Measurements from ENCODE around the gene PITPNM1. TPM values are rescaled to one million over a fixed set of nuclear protein-coding genes. Genes with fewer than 3 reads are reported as not detected.

Gene PITPNM1
- total RNA-seq, 5 donors from 2014 or later (not counting 1 experiment from before 2014, with no cell fraction given), result 74.2 to 167 (median 149) TPM

DNA sequence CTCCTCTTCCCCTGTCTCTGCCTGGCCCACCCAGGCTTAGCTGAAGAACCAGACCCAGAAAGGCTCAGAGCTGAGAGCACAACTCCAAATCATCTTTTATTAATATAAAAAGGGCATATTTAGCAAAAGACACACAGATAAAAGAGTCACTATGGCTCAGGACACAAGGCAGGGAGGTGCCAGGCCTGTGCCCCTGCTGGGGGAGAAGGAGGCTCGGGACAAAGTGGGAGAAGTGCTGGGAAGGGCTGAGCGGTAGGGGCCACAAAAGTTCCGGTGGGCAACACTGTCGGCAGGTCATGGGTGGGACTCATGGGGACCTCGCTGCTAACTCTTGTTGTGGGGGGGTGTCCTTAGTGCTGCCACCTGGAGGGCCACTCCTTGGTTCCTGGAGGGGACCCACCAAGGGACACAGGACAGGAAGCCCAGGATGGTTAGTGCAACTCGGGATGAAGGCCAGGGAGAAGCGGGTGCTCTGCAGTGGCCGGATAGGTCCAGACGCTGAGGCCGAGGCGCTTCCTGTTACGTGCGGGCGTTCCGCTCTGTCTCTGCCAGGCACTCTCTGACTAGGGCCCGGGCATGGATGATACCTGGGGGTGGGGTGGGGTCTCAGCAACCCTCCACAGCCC, 1.4 kb upstream of the PITPNM1 start:
- H3K4me1 Mint-ChIP-seq, result peaks cover 38 to 48% (median 44%) of the 10 kb centered on the region in 3 donors
- WGBS (ENCODE audit: insufficient coverage), result 74% methylated on average over 7 of the region's 16 CpGs
- peak in 1 of 35 experiments; percentile 25 for DNase-seq
- H3K4me3 ChIP-seq (ENCODE audit: control insufficient read depth in 1 of 2, extremely low read depth in 1 of 2, low read length in 1 of 2), result peak overlapping the region in 1 of 2 donors; percentile 56
- peaks cover 0 to 6% of the 10 kb centered on the region in 2 donors for H3K27me3 Mint-ChIP-seq
- H3K4me1 ChIP-seq (ENCODE audit: control insufficient read depth in 1 of 2, extremely low read depth in 1 of 2, insufficient read depth in 2 of 2, low read length in 2 of 2), result peaks cover 10 to 62% of the 10 kb centered on the region in 2 experiments
- POLR2A ChIA-PET, result interaction anchor here in 1 of 2 donors (0.9 kb wide), 1 partner anchor 115 kb away, joined by 3 read pairs; the partner anchor contains the start of gene RAD9A
- H3K27ac Mint-ChIP-seq, result peak overlapping the region; percentile 94 to 95
- H3K9me3 Mint-ChIP-seq, result no peaks in the 10 kb centered on the region
- peak overlapping the region; percentile 92 for H3K27ac ChIP-seq (ENCODE audit: low read length)
- ATAC-seq (replicated peaks in 1 of 4), result no peak
- CTCF ChIA-PET, result interaction anchor here in 1 of 2 donors (1.5 kb wide), 1 partner anchor 155 kb away, joined by 4 read pairs; no protein-coding TSS in a partner anchor
- peaks cover 0 to 26% of the 10 kb centered on the region in 2 donors for H3K36me3 ChIP-seq (ENCODE audit: control insufficient read depth in 2 of 2, extremely low read depth in 1 of 2, insufficient read depth in 1 of 2, low read length in 1 of 2)
- peak overlapping the region; percentile 84 to 94 (median 87) for H3K4me3 Mint-ChIP-seq
- peaks cover 7% of the 10 kb centered on the region for H3K36me3 Mint-ChIP-seq
- no peaks in the 10 kb centered on the region for H3K9me3 ChIP-seq
- peaks cover 0 to 6% of the 10 kb centered on the region in 2 experiments for H3K27me3 ChIP-seq (replicated peaks in 1 of 2; ENCODE audit: control insufficient read depth in 2 of 2, extremely low read depth in 1 of 2, insufficient read depth in 2 of 2, low read length in 1 of 2)

DNA sequence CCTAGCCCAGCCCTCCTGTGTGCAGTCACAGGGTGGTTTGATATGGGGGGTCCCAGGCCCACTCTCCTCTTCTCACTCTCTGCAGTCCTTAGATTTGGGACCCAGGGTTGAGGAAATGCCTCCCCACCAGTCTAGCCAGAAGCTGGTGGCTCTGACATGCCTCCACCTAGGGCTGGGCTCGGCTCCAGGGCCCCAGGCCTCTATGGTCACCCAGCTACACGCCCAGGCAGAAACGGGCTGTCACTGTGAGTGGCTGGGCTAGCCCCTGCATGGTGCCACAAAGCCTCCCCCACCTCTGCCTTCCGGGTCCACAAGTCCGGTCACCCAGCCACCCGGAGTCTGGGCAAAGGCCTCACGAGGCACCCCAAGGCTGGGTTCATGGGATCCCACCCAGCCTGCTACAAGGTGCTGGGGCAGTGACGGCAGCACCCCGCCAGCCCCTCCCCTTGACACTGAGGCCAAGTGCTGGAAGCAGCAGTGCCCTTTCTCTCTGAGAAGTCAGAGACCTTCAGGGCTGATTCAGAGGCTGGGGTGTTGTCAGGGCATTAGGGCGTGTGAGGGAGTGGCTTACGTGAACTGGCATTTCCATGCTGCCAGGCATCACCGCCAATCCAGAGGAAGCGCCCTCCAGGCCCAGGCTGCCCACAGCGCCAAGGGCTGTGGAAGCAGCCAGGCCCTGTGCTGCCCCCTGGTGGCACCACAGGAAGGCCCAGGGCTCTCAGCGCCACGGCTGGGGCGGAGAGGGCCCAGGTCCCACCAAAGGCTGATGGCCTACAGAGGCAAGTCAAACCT, 638 bp upstream of the PITPNM1 start:
- peak overlapping the region; percentile 94 to 95 for H3K27ac Mint-ChIP-seq
- H3K4me3 Mint-ChIP-seq, result peak overlapping the region; percentile 84 to 94 (median 87)
- no peaks in the 10 kb centered on the region for H3K27me3 ChIP-seq (replicated peaks in 1 of 2; ENCODE audit: control insufficient read depth in 2 of 2, extremely low read depth in 1 of 2, insufficient read depth in 2 of 2, low read length in 1 of 2)
- H3K27ac ChIP-seq (ENCODE audit: low read length), result peak overlapping the region; percentile 92
- peak overlapping the region; percentile 56 to 92 for H3K4me3 ChIP-seq (ENCODE audit: control insufficient read depth in 1 of 2, extremely low read depth in 1 of 2, low read length in 1 of 2)
- WGBS (ENCODE audit: insufficient coverage), result 4% methylated on average over 14 of the region's 17 CpGs
- H3K36me3 ChIP-seq (ENCODE audit: control insufficient read depth in 2 of 2, extremely low read depth in 1 of 2, insufficient read depth in 1 of 2, low read length in 1 of 2), result peaks cover 4 to 33% of the 10 kb centered on the region in 2 donors
- CTCF ChIA-PET, result interaction anchor here in 1 of 2 donors (0.6 to 0.7 kb wide), 3 partner anchors 23 to 673 kb away, joined by 3 to 4 read pairs (median 3); partner anchors contain the start of genes AIP and PTPRCAP
- ATAC-seq (replicated peaks in 1 of 4) (peak; percentile 36 to 52 (median 40)), DNase-seq (peak; percentile 71 to 95 (median 85))
- H3K27me3 Mint-ChIP-seq, result peaks cover 0 to under 1% of the 10 kb centered on the region in 2 donors
- no peaks in the 10 kb centered on the region for H3K9me3 ChIP-seq
- H3K36me3 Mint-ChIP-seq, result peaks cover 12% of the 10 kb centered on the region
- POLR2A ChIA-PET, result interaction anchor here in 1 of 2 donors (0.9 kb wide), 1 partner anchor 114 kb away, joined by 3 read pairs; the partner anchor contains the start of gene RAD9A
- peaks cover 10 to 62% of the 10 kb centered on the region in 2 experiments for H3K4me1 ChIP-seq (ENCODE audit: control insufficient read depth in 1 of 2, extremely low read depth in 1 of 2, insufficient read depth in 2 of 2, low read length in 2 of 2)
- no peaks in the 10 kb centered on the region for H3K9me3 Mint-ChIP-seq
- H3K4me1 Mint-ChIP-seq, result peaks cover 44 to 54% (median 49%) of the 10 kb centered on the region in 3 donors

DNA sequence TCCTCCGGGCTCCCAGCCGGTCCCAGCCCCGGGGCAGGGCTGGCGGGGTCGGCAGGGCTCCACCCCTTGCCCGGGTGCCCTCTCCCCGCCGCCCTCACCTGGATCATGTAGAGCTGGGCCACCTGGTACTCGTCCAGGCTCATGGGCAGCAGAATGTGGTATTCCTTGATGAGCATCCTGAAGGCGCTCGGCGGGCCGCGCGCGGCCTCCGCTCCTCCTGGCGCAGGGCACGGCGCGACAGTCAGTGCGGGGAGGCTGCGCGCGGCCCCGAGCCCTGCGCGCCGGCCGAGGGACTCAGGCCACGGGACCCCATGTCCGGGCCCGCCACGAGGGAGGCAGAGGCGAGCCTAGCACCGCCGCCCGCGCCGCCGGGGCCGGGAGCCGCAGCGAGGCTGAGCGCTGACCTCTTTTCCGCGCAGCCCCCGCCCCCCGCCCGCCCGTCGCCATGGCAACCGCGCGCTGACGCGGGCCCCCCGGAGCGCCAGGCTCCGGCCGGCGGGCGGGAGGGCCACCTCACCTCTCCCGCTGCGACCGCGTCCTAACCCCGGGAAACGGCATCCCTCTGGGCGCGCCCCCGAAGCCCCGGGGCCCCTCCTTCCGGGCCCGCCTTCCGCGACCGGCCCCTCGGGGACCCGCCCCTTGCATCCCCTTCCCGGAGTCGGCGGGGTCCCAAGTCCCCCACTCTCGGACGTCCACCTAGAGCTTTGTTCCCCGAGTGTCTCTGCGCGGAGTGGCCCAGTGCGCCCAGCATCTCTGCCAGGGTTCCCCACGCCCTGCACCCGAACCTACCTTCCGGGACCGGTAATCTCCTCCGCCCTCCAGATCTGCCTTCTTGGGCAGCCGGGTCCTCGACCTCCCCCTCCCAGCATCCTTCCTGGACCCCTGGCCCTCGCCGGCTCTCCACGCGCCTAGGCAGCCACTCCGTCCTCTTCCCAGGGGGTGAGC, 886 bp downstream of the PITPNM1 start:
- peak overlapping the region; percentile 92 to 97 for H3K4me3 ChIP-seq (ENCODE audit: control insufficient read depth in 1 of 2, extremely low read depth in 1 of 2, low read length in 1 of 2)
- no peak for ATAC-seq (replicated peaks in 1 of 4)
- H3K9me3 Mint-ChIP-seq, result no peaks in the 10 kb centered on the region
- H3K4me3 Mint-ChIP-seq, result peak overlapping the region; percentile 89 to 94 (median 89)
- CTCF ChIA-PET, result interaction anchor here in 1 of 2 donors (0.5 kb wide), 1 partner anchor 845 kb away, joined by 3 read pairs; no protein-coding TSS in a partner anchor
- H3K27ac Mint-ChIP-seq, result peak overlapping the region; percentile 73 to 80
- peak overlapping the region; percentile 68 for H3K27ac ChIP-seq (ENCODE audit: low read length)
- no peaks in the 10 kb centered on the region for H3K27me3 Mint-ChIP-seq
- DNase-seq, result peak in 15 of 35 experiments; percentile 11 to 55 (median 20)
- peaks cover 48 to 56% (median 50%) of the 10 kb centered on the region in 3 donors for H3K4me1 Mint-ChIP-seq
- POLR2A ChIA-PET, result interaction anchor here in 1 of 2 donors (0.5 kb wide), 1 partner anchor 10 kb away, joined by 3 read pairs; no protein-coding TSS in a partner anchor
- peaks cover 4 to 46% of the 10 kb centered on the region in 2 donors for H3K36me3 ChIP-seq (ENCODE audit: control insufficient read depth in 2 of 2, extremely low read depth in 1 of 2, insufficient read depth in 1 of 2, low read length in 1 of 2)
- WGBS (ENCODE audit: insufficient coverage), result 2% methylated on average over 100 of the region's 101 CpGs
- peaks cover 20% of the 10 kb centered on the region for H3K36me3 Mint-ChIP-seq
- peaks cover 12 to 66% of the 10 kb centered on the region in 2 experiments for H3K4me1 ChIP-seq (ENCODE audit: control insufficient read depth in 1 of 2, extremely low read depth in 1 of 2, insufficient read depth in 2 of 2, low read length in 2 of 2)
- H3K27me3 ChIP-seq (replicated peaks in 1 of 2; ENCODE audit: control insufficient read depth in 2 of 2, extremely low read depth in 1 of 2, insufficient read depth in 2 of 2, low read length in 1 of 2), result no peaks in the 10 kb centered on the region
- H3K9me3 ChIP-seq, result no peaks in the 10 kb centered on the region

DNA sequence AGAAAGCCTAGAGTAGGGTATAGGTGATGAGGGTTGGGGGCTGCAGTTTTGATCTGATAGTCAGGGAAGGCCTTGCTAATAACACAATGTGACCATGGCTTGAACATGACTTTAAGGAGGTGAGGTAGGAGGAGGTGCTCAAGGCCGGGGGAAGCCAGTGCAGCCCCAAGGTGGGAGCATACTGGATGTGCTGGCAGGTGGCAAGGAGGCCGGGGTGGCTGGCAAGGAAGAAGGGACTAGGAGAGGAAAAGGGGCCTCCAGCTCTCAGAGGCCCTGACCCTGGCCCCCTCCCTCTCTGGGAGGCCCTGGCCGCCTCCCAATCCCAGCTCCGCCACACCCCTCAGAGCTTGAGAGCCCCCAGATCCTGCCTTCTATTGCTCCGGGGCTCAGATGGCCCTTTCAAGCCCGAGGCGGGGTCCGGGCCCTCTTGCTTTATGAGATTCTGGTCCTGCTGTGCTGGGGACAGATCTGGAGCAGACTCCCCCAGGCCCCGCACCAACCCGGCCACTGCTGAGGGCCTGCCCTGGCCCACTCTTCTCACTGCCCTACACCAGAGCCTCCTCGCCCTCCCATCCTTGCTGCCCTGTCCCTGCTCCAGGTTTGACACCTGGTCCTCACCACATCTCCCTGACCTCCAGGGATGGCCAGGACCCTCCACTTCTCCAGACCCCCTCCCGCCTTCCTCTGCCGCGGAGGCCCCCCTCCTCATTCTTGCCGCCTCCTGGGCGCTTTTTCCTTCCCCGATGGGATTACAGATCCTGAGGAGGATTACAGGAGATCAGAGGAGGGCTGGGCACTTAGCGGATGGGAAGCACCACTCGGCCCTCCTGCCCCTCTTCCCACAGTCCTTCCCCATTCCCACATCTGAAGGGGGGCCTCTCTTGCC, 1.8 kb downstream of the PITPNM1 start:
- ATAC-seq (replicated peaks in 1 of 4) (no peak), DNase-seq (no peak)
- Mint-ChIP-seq H3K4me1 (peaks cover 41 to 48% (median 42%) of the 10 kb centered on the region in 3 donors), H3K4me3 (peak overlapping the region; percentile 73 to 74 (median 73)), H3K27me3 (no peaks in the 10 kb centered on the region), H3K27ac (peak overlapping the region; percentile 70 to 77), H3K36me3 (peaks cover 20% of the 10 kb centered on the region), H3K9me3 (no peaks in the 10 kb centered on the region)
- H3K4me3 ChIP-seq (ENCODE audit: control insufficient read depth in 1 of 2, extremely low read depth in 1 of 2, low read length in 1 of 2), result peak overlapping the region; percentile 7 to 15
- H3K27me3 ChIP-seq (replicated peaks in 1 of 2; ENCODE audit: control insufficient read depth in 2 of 2, extremely low read depth in 1 of 2, insufficient read depth in 2 of 2, low read length in 1 of 2), result no peaks in the 10 kb centered on the region
- H3K36me3 ChIP-seq (ENCODE audit: control insufficient read depth in 2 of 2, extremely low read depth in 1 of 2, insufficient read depth in 1 of 2, low read length in 1 of 2), result peaks cover 10 to 53% of the 10 kb centered on the region in 2 donors
- no peaks in the 10 kb centered on the region for H3K9me3 ChIP-seq
- POLR2A ChIA-PET, result no interaction called here
- WGBS (ENCODE audit: insufficient coverage), result 77% methylated on average over 7 of the region's 19 CpGs
- CTCF ChIA-PET, result no interaction called here
- no peak overlapping the region for H3K27ac ChIP-seq (ENCODE audit: low read length)
- H3K4me1 ChIP-seq (ENCODE audit: control insufficient read depth in 1 of 2, extremely low read depth in 1 of 2, insufficient read depth in 2 of 2, low read length in 2 of 2), result peaks cover 12 to 58% of the 10 kb centered on the region in 2 experiments

DNA sequence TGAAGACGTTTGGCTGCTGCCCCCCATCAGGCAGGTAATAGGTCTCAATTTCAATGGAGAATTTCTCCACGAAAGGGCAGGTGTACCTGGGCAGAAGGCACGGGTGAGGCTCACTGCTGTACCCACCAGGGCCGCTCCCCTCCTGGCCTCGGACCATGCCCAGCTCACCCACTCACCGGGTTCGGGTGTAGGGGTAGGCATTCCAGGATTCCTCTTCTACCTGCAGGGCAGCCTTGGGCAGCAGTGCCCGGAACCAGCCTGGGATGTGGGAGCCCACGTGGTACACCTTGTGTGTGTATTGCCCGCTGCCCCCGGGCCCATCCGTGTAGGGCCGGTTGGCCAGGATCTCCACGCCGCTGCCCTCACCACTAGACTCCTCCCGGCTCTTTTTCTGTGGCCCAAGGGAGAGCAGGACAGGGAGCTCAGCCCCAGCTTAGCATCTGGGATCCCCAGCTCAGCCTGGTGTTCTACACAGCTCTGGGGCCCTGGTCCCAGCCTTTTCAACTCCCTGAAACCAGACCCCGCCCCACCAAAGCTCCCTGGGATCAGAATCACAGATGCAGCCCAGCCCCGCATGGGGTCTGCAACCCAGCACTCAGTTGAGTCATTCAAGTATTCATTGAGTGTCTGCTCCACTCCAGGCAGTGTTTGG, 2.7 kb downstream of the PITPNM1 start:
- no peaks in the 10 kb centered on the region for H3K27me3 ChIP-seq (replicated peaks in 1 of 2; ENCODE audit: control insufficient read depth in 2 of 2, extremely low read depth in 1 of 2, insufficient read depth in 2 of 2, low read length in 1 of 2)
- Mint-ChIP-seq H3K27ac (peak overlapping the region; percentile 70 to 77), H3K4me1 (peaks cover 40 to 45% (median 42%) of the 10 kb centered on the region in 3 donors), H3K27me3 (no peaks in the 10 kb centered on the region), H3K36me3 (peaks cover 20% of the 10 kb centered on the region), H3K4me3 (peak overlapping the region; percentile 73 to 74 (median 73)), H3K9me3 (no peaks in the 10 kb centered on the region)
- DNase-seq (no peak), ATAC-seq (replicated peaks in 1 of 4) (no peak)
- H3K4me3 ChIP-seq (ENCODE audit: control insufficient read depth in 1 of 2, extremely low read depth in 1 of 2, low read length in 1 of 2), result no peak overlapping the region
- POLR2A ChIA-PET, result no interaction called here
- WGBS (ENCODE audit: insufficient coverage), result 98% methylated on average over 12 of the region's 18 CpGs
- H3K36me3 ChIP-seq (ENCODE audit: control insufficient read depth in 2 of 2, extremely low read depth in 1 of 2, insufficient read depth in 1 of 2, low read length in 1 of 2), result peaks cover 18 to 62% of the 10 kb centered on the region in 2 donors
- H3K27ac ChIP-seq (ENCODE audit: low read length), result no peak overlapping the region
- H3K9me3 ChIP-seq, result no peaks in the 10 kb centered on the region
- H3K4me1 ChIP-seq (ENCODE audit: control insufficient read depth in 1 of 2, extremely low read depth in 1 of 2, insufficient read depth in 2 of 2, low read length in 2 of 2), result peaks cover 12 to 53% of the 10 kb centered on the region in 2 experiments
- CTCF ChIA-PET, result no interaction called here
